NCI-H748 treated with DMSO at 0.1 percent for 48 hours (cell line): ENCODE results near the gene VRK2.

ENCODE experiments used
- DNase-seq: peaks from one replicate; lab custom pipeline; 2025; lab: John Stamatoyannopoulos, UW

Gene VRK2

GRCh38 chr2:58046585-58047372, at the start of gene VRK2:
TSS of gene VRK2 (plus strand) at chr2:58046806. CDS start at chr2:58048832, 2,026 bp downstream.
- peak; percentile 73 for DNase-seq

GRCh38 chr2:58006256-58006951, 40.2 kb upstream of the VRK2 start:
- DNase-seq: no peak

GRCh38 chr2:58006952-58007284, 39.7 kb upstream of the VRK2 start:
- DNase-seq: no peak

GRCh38 chr2:58010599-58010998, 36.0 kb upstream of the VRK2 start:
- no peak for DNase-seq

GRCh38 chr2:58019229-58019628, 27.4 kb upstream of the VRK2 start:
- no peak for DNase-seq

DNA sequence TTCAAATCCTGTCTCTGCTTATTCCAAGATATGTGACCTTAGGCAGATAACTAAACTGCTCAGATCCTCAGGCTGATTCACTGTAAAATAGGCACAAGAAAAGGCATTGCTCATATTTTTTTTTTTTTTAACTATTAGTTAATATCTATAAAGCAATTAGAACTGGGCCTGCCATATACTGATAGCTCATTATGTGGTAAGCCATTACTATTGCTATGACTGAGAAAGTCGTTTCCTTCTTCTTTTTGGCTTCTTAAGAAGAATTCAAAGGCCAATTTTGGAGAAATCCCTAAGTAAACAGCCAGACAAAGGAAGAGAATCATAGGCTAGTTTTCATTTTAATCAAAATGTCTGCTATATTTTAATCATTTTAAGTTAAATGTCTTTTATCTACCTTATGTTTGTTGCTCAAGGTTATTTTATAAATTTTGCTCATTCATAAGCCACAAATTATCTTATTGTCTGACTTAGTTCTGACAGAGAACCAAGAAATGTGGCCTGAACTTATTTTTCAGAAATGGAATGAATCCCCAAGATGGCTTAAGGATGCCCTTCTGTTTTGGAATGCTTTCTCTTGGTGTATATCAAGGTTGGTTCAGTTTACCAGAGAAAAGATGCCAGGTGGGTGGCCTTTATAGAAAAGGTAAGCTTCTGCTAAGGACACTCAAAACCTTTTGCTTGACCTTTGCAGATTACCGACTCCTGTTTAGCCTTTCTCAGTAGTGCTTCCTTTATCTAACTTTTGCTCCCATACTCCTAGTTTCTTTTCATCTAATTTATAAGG, 21.3 kb upstream of the VRK2 start:
- no peak for DNase-seq

DNA sequence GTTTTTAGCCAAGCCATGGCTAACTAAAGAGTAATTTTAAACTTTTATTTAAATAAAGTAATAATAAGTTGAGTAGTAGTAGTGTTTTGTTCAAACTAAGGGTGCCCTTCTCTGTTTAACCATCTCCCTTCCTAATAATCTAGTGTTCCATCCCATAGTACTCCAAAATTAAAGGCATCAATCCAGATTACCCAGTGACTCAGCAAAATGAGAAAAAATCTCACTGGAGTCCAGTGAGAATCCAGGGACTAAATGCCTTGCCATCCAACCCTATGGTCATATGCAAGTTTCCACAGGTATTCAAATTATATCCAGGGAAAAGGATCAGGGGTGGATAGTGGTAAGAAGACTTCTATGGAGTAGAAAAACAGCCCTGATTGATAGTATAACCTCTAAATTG, 19.6 kb upstream of the VRK2 start:
- DNase-seq: no peak

DNA sequence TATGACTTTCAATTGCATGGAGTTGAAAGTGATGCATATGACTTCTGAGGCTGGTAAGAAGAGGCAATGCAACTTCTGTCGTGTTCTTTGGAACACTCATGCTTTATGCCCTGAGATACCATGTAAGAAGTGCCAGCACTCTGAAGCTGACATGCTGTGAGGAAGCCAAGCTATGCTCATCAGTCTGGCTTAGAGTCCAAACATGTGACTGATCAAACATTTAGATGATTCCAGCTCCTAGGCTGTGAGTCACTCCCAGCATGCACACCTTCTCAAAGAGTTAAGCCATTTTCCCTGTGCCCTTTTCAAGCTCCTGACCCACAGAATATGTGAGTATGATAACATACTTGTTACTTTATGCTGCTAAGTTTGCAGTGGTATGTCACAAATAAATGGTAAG, 15.8 kb upstream of the VRK2 start:
- no peak for DNase-seq

GRCh38 chr2:58032016-58032763, 14.4 kb upstream of the VRK2 start:
- DNase-seq: no peak

- no peak for DNase-seq
These were observed 13.9 kb upstream of the VRK2 start for GRCh38 chr2:58032764-58033080.

- no peak for DNase-seq
These were observed 13.1 kb upstream of the VRK2 start for GRCh38 chr2:58033530-58033929.

GRCh38 chr2:58035352-58035751, 11.3 kb upstream of the VRK2 start:
- DNase-seq: no peak

GRCh38 chr2:58039170-58039611, 7.4 kb upstream of the VRK2 start:
- no peak for DNase-seq

- DNase-seq: peak; percentile 42
These were observed 4.1 kb upstream of the VRK2 start for GRCh38 chr2:58042486-58042970.

DNA sequence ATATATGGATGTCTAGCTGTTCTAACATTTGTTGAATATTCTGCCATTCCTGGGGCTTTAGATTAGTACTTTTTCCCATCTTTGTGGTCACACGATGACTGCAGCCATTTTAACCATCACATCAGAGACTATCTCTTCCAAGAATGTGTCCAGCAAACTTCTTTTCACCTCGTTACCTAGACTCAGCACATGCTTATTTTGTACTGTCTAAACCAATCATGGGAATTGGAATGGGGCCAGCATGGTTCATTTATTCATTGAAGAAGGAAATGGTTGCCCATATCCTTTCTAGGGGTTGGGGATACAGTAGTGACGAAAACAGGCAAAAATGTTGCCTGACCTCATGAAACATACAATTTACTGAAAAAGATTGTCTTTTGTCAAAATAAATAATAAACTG, 2.5 kb upstream of the VRK2 start:
- no peak for DNase-seq

GRCh38 chr2:58045580-58046334, 849 bp upstream of the VRK2 start:
- no peak for DNase-seq

GRCh38 chr2:58046335-58046584, 346 bp upstream of the VRK2 start:
- no peak for DNase-seq

GRCh38 chr2:58047373-58047935, 848 bp downstream of the VRK2 start:
- DNase-seq: peak; percentile 22

DNA sequence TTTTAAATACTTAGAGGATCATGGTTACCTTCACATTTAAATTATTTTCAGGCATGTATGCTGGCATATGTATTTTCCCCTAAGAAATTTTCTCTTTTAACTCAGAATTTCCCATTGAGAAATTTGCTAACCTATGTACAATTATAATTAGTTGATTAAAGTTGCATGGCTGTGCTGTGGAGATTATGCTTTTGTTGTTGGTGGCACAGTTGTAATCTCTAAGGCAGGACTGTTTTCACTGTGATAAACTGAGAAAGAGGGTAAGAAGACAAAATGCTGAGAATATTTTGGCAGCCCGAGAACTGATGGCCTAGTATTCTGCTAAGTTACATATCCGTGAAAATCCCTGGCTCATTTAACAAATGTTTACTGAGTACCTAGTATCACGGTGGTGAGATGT, 1.4 kb downstream of the VRK2 start:
- DNase-seq: no peak

- DNase-seq: no peak
These were observed 4.8 kb downstream of the VRK2 start for GRCh38 chr2:58051445-58051844.

- no peak for DNase-seq
These were observed 6.4 kb downstream of the VRK2 start for GRCh38 chr2:58052978-58053377.
